Activated CD4-positive, alpha-beta T cell treated with anti-CD3 and anti-CD28 coated beads, Interleukin-2, amount 10 ng/mL, durations not matched to agents 7 days and 5 days (primary cell): ENCODE data around the gene ISYNA1. TPM values are rescaled to one million over a fixed set of nuclear protein-coding genes. Genes with fewer than 3 reads are reported as not detected.
A peak's percentile ranks its signal among the peaks of the same experiment; 100 is the strongest.

Experiments
- CTCF ChIA-PET: fragments of 350-600 bp; sonication (Branson Sonifier 250); formaldehyde crosslinking; loops from one replicate; lab custom pipeline; 2021; ENCODE audit warnings: antibody characterized with exemption; lab: Charles Lee
- POLR2A ChIA-PET: fragments of 350-600 bp; sonication (Branson Sonifier 250); formaldehyde crosslinking; loops from one replicate; lab custom pipeline; 2021; ENCODE audit warnings: antibody characterized with exemption; lab: Charles Lee
- DNase-seq: peaks from one replicate; pipeline ENCODE4 v3.0.0-alpha.2; 2020
- H3K27ac Mint-ChIP-seq: one replicate; pipeline ENCODE4 v1.8.0; 2021; ENCODE audit warnings: mild to moderate bottlenecking, moderate library complexity, mixed read lengths
- H3K27me3 Mint-ChIP-seq: one replicate; pipeline ENCODE4 v1.8.0; 2021; ENCODE audit warnings: mixed read lengths
- H3K36me3 Mint-ChIP-seq: one replicate; pipeline ENCODE4 v1.8.0; 2021; ENCODE audit warnings: low read depth, mixed read lengths
- H3K4me1 Mint-ChIP-seq: one replicate; pipeline ENCODE4 v1.8.0; 2021; ENCODE audit warnings: mixed read lengths
- H3K4me3 Mint-ChIP-seq: one replicate; pipeline ENCODE4 v1.8.0; 2021; ENCODE audit warnings: mild to moderate bottlenecking, moderate library complexity, mixed read lengths
- H3K9me3 Mint-ChIP-seq: one replicate; pipeline ENCODE4 v1.8.0; 2021; ENCODE audit warnings: mixed read lengths
- total RNA-seq, 2 experiments: library from RNA; stranded (reverse); gene quantifications; one replicate each; pipeline ENCODE4 v1.2.3, GENCODE V29; 2021

ISYNA1 gene
- 10 to 100 TPM; 10.7 to 12.1 TPM for total RNA-seq

GRCh38 chr19:18437491-18438330, at the start of gene ISYNA1:
TSS of gene ISYNA1 (minus strand) at chr19:18438133. CDS start at chr19:18437979, 154 bp downstream.
- H3K9me3 Mint-ChIP-seq = peaks cover 3% of the 10 kb centered on the region
- H3K4me3 Mint-ChIP-seq = peak within 1 kb of the TSS; percentile 64
- POLR2A ChIA-PET = interaction anchor here (0.6 kb wide), 1 partner anchor 23 kb away, joined by 3 read pairs; no protein-coding TSS in a partner anchor
- peak within 1 kb of the TSS; percentile 54 for H3K27ac Mint-ChIP-seq
- H3K27me3 Mint-ChIP-seq = no peaks in the 10 kb centered on the region
- H3K4me1 Mint-ChIP-seq = peaks cover 37% of the 10 kb centered on the region
- DNase-seq = peak; percentile 41
- H3K36me3 Mint-ChIP-seq = peaks cover 16% of the 10 kb centered on the region
- CTCF ChIA-PET = no interaction called here

- ChIA-PET POLR2A (no interaction called here), CTCF (interaction anchor here (1.1 to 1.4 kb wide), 2 partner anchors 9 to 17 kb away, joined by 3 to 4 read pairs; no protein-coding TSS in a partner anchor)
- Mint-ChIP-seq H3K27me3 (no peaks in the 10 kb centered on the region), H3K4me3 (no peak overlapping the region), H3K27ac (peak overlapping the region; percentile 34), H3K4me1 (peaks cover 24% of the 10 kb centered on the region), H3K9me3 (no peaks in the 10 kb centered on the region), H3K36me3 (peaks cover 2% of the 10 kb centered on the region)
- DNase-seq = no peak
Measured at GRCh38 chr19:18486746-18487145, 48.8 kb upstream of the ISYNA1 start.

- H3K4me1 Mint-ChIP-seq = peaks cover 38% of the 10 kb centered on the region
- peaks cover 2% of the 10 kb centered on the region for H3K36me3 Mint-ChIP-seq
- H3K4me3 Mint-ChIP-seq = no peak overlapping the region
- H3K27me3 Mint-ChIP-seq = no peaks in the 10 kb centered on the region
- no peaks in the 10 kb centered on the region for H3K9me3 Mint-ChIP-seq
- ChIA-PET CTCF (interaction anchor here (0.7 to 1.3 kb wide), 4 partner anchors 10 to 108 kb away, joined by 3 to 4 read pairs (median 3); no protein-coding TSS in a partner anchor), POLR2A (no interaction called here)
- no peak overlapping the region for H3K27ac Mint-ChIP-seq
- DNase-seq = no peak
Measured at GRCh38 chr19:18484992-18485391, 47.1 kb upstream of the ISYNA1 start.

GRCh38 chr19:18483119-18483890, 45.4 kb upstream of the ISYNA1 start:
- H3K27me3 Mint-ChIP-seq = no peaks in the 10 kb centered on the region
- no peaks in the 10 kb centered on the region for H3K9me3 Mint-ChIP-seq
- no peak overlapping the region for H3K27ac Mint-ChIP-seq
- DNase-seq = no peak
- no peak overlapping the region for H3K4me3 Mint-ChIP-seq
- POLR2A ChIA-PET = no interaction called here
- CTCF ChIA-PET = interaction anchor here (1.1 to 1.9 kb wide), 6 partner anchors 10 to 37 kb away, joined by 3 to 6 read pairs (median 4); no protein-coding TSS in a partner anchor
- peaks cover 3% of the 10 kb centered on the region for H3K36me3 Mint-ChIP-seq
- H3K4me1 Mint-ChIP-seq = peaks cover 50% of the 10 kb centered on the region

GRCh38 chr19:18481505-18482222, 43.7 kb upstream of the ISYNA1 start:
- Mint-ChIP-seq H3K27ac (peak overlapping the region; percentile 10), H3K9me3 (no peaks in the 10 kb centered on the region), H3K4me3 (no peak overlapping the region), H3K27me3 (no peaks in the 10 kb centered on the region), H3K4me1 (peaks cover 60% of the 10 kb centered on the region), H3K36me3 (peaks cover 5% of the 10 kb centered on the region)
- POLR2A ChIA-PET = interaction anchor here (0.6 kb wide), 2 partner anchors 18 to 20 kb away, joined by 4 to 6 read pairs; no protein-coding TSS in a partner anchor
- no peak for DNase-seq
- CTCF ChIA-PET = interaction anchor here (0.6 to 1.9 kb wide), 11 partner anchors 11 to 175 kb away, joined by 3 to 6 read pairs (median 4); no protein-coding TSS in a partner anchor

- no peak for DNase-seq
- Mint-ChIP-seq H3K27me3 (no peaks in the 10 kb centered on the region), H3K4me3 (no peak overlapping the region), H3K4me1 (peaks cover 64% of the 10 kb centered on the region), H3K27ac (peak overlapping the region; percentile 58), H3K36me3 (peaks cover 5% of the 10 kb centered on the region), H3K9me3 (no peaks in the 10 kb centered on the region)
- CTCF ChIA-PET = interaction anchor here (1.0 to 1.4 kb wide), 4 partner anchors 11 to 29 kb away, joined by 3 to 5 read pairs (median 3); no protein-coding TSS in a partner anchor
- POLR2A ChIA-PET = no interaction called here
Measured at GRCh38 chr19:18480006-18480691, 42.2 kb upstream of the ISYNA1 start.

GRCh38 chr19:18478545-18479311, 40.8 kb upstream of the ISYNA1 start:
- peak; percentile 49 for DNase-seq
- Mint-ChIP-seq H3K27ac (peak overlapping the region; percentile 76), H3K4me3 (no peak overlapping the region), H3K4me1 (peaks cover 71% of the 10 kb centered on the region), H3K27me3 (no peaks in the 10 kb centered on the region), H3K36me3 (peaks cover 5% of the 10 kb centered on the region), H3K9me3 (no peaks in the 10 kb centered on the region)
- CTCF ChIA-PET = interaction anchor here (1.1 to 1.5 kb wide), 4 partner anchors 10 to 111 kb away, joined by 3 to 4 read pairs (median 3); no protein-coding TSS in a partner anchor
- POLR2A ChIA-PET = no interaction called here

GRCh38 chr19:18477974-18478373, 40.0 kb upstream of the ISYNA1 start:
- H3K27ac Mint-ChIP-seq = peak overlapping the region; percentile 76
- no peak for DNase-seq
- CTCF ChIA-PET = interaction anchor here (1.1 to 1.5 kb wide), 5 partner anchors 9 to 116 kb away, joined by 3 to 4 read pairs (median 3); no protein-coding TSS in a partner anchor
- no peaks in the 10 kb centered on the region for H3K27me3 Mint-ChIP-seq
- peaks cover 4% of the 10 kb centered on the region for H3K36me3 Mint-ChIP-seq
- H3K4me3 Mint-ChIP-seq = no peak overlapping the region
- peaks cover 67% of the 10 kb centered on the region for H3K4me1 Mint-ChIP-seq
- POLR2A ChIA-PET = no interaction called here
- H3K9me3 Mint-ChIP-seq = no peaks in the 10 kb centered on the region

GRCh38 chr19:18477042-18477779, 39.3 kb upstream of the ISYNA1 start:
- Mint-ChIP-seq H3K4me1 (peaks cover 65% of the 10 kb centered on the region), H3K36me3 (peaks cover 3% of the 10 kb centered on the region), H3K27ac (peak overlapping the region; percentile 48), H3K27me3 (no peaks in the 10 kb centered on the region), H3K9me3 (no peaks in the 10 kb centered on the region), H3K4me3 (no peak overlapping the region)
- POLR2A ChIA-PET = no interaction called here
- CTCF ChIA-PET = interaction anchor here (1.1 to 1.6 kb wide), 3 partner anchors 16 to 117 kb away, joined by 3 to 5 read pairs (median 3); no protein-coding TSS in a partner anchor
- no peak for DNase-seq

GRCh38 chr19:18476507-18477041, 38.6 kb upstream of the ISYNA1 start:
- H3K36me3 Mint-ChIP-seq = peaks cover 3% of the 10 kb centered on the region
- no peaks in the 10 kb centered on the region for H3K9me3 Mint-ChIP-seq
- no peak overlapping the region for H3K4me3 Mint-ChIP-seq
- POLR2A ChIA-PET = no interaction called here
- CTCF ChIA-PET = interaction anchor here (0.5 to 1.6 kb wide), 3 partner anchors 16 to 410 kb away, joined by 3 to 5 read pairs (median 3); no protein-coding TSS in a partner anchor
- DNase-seq = no peak
- H3K27ac Mint-ChIP-seq = no peak overlapping the region
- H3K4me1 Mint-ChIP-seq = peaks cover 63% of the 10 kb centered on the region
- no peaks in the 10 kb centered on the region for H3K27me3 Mint-ChIP-seq
